GM12878 (cell line): ENCODE measurements around the gene BCO1. TPM values are rescaled to one million over a fixed set of nuclear protein-coding genes. Genes with fewer than 3 reads are reported as not detected.

Experiments
- ATAC-seq: fragments of 200-7000 bp; cut with Tn5 transposase; 3 replicates; pipeline ENCODE4 v1.9.1; 2020; ENCODE audit warnings: mild to moderate bottlenecking, moderate library complexity
- BruUV-seq: library from RNA; stranded (reverse); fragments of 400-500 nt; replicated peaks from 2 replicates; lab custom pipeline; 2021; lab: Mats Ljungman, UMichigan
- CTCF ChIA-PET: fragments of 300-600 bp; sonication (Branson Sonifier 250); formaldehyde crosslinking; extraction: SDS; loops from one replicate; lab custom pipeline; 2021; ENCODE audit warnings: inconsistent platforms; lab: Yijun Ruan, JAX
- POLR2A ChIA-PET: fragments of 350-600 bp; formaldehyde crosslinking; extraction: SDS; loops from one replicate; lab custom pipeline; 2021; ENCODE audit warnings: inconsistent platforms; lab: Charles Lee
- RAD21 ChIA-PET: fragments of 300-600 bp; sonication (Branson Sonifier 250); formaldehyde crosslinking; loops from one replicate; lab custom pipeline; 2023; ENCODE audit warnings: antibody characterized with exemption; ENCODE audit not compliant: unreplicated experiment; lab: Charles Lee
- SMC1A ChIA-PET: fragments of 300-600 bp; sonication (Branson Sonifier 250); formaldehyde crosslinking; loops from one replicate; lab custom pipeline; 2023; ENCODE audit not compliant: unreplicated experiment, uncharacterized antibody; lab: Charles Lee
- DNase-seq: peaks from one replicate; pipeline ENCODE4 v3.0.0-alpha.2; 2011; ENCODE audit warnings: low read depth, low spot score
- FAIRE-seq: peaks from 3 replicates; lab custom pipeline; 2011; peaks lifted over from hg19 to GRCh38; lab: Jason Lieb, UNC
- H2AFZ ChIP-seq: 2 replicates; pipeline ENCODE4 v1.6.0; 2011; ENCODE audit warnings: low read depth, low read length, control low read depth; ENCODE audit not compliant: control insufficient read depth
- H3K27ac ChIP-seq: 2 replicates; pipeline ENCODE4 v1.5.1; 2011; ENCODE audit warnings: control low read depth; ENCODE audit not compliant: control insufficient read depth, insufficient read depth
- H3K27me3 ChIP-seq, 2 experiments: replicated peaks in 1 of 2; 2 replicates each; pipeline versions ENCODE4 v1.6.0 to v1.6.1; 2011; ENCODE audit warnings: low read length in 1 of 2; ENCODE audit not compliant: control insufficient read depth in 2 of 2, insufficient read depth in 2 of 2
- H3K36me3 ChIP-seq, 2 experiments: 2 replicates each; pipeline ENCODE4 v1.5.1; 2011; ENCODE audit warnings: low read length in 1 of 2; ENCODE audit not compliant: control insufficient read depth in 2 of 2, insufficient read depth in 2 of 2
- H3K4me1 ChIP-seq: 2 replicates; pipeline ENCODE4 v1.6.1; 2011; ENCODE audit warnings: mild to moderate bottlenecking, low read length, moderate library complexity, mixed read lengths; ENCODE audit not compliant: control insufficient read depth, insufficient read depth
- H3K4me2 ChIP-seq: 2 replicates; pipeline ENCODE4 v1.6.0; 2011; ENCODE audit warnings: control low read depth; ENCODE audit not compliant: control insufficient read depth, insufficient read depth
- H3K4me3 ChIP-seq: fragments of 200-600 bp; sonication (generic); 2 replicates; pipeline ENCODE4 v1.5.1; 2016
- H3K79me2 ChIP-seq: 2 replicates; pipeline ENCODE4 v1.6.0; 2011; ENCODE audit warnings: low read length; ENCODE audit not compliant: control insufficient read depth, insufficient read depth
- H3K9ac ChIP-seq: 2 replicates; pipeline ENCODE4 v1.8.0; 2011; ENCODE audit warnings: low read length, control low read depth, mixed read lengths; ENCODE audit not compliant: control insufficient read depth, insufficient read depth
- H3K9me3 ChIP-seq: replicated peaks from 3 replicates; pipeline ENCODE4 v1.5.1; 2011; ENCODE audit warnings: mild to moderate bottlenecking, low read length; ENCODE audit not compliant: control insufficient read depth, insufficient read depth
- H4K20me1 ChIP-seq: 2 replicates; pipeline ENCODE4 v1.6.0; 2011; ENCODE audit not compliant: control insufficient read depth, insufficient read depth
- PAX8 ChIP-seq: fragments of 450-650 bp; IDR thresholded peaks from 2 replicates; pipeline ENCODE4 v1.6.1; 2017; ENCODE audit warnings: mild to moderate bottlenecking, moderate library complexity
- YY1 ChIP-seq: IDR thresholded peaks from 2 replicates; pipeline ENCODE4 v1.6.1; 2011; ENCODE audit warnings: low read depth, mild to moderate bottlenecking, low read length
- WGBS: methylation state at CpG from one replicate; pipeline ENCODE4 v1.1.6; 2016; ENCODE audit warnings: low lambda C conversion rate; ENCODE audit not compliant: insufficient replicate concordance, insufficient coverage; ENCODE audit errors: missing lambda C conversion rate; 5-methylcytosine and 5-hydroxymethylcytosine counted together
- in situ Hi-C: fragments of 300-500 bp; cut with MboI; formaldehyde crosslinking; loops from 9 replicates; pipeline ENCODE4 v1.14.3; 2018; ENCODE audit warnings: mixed read lengths
- intact Hi-C: fragments of 100-400 bp; cut with micrococcal nuclease; formaldehyde crosslinking; loops from one replicate; pipeline ENCODE4 v1.14.2; 2022; ENCODE audit not compliant: unreplicated experiment
- polyA plus RNA-seq, 11 experiments: library from polyadenylated mRNA; depleted of rRNA in 4 of 11; unstranded in 6 of 11; stranded (reverse) in 5 of 11; fragments of >200 nt; fragmentation: Nextera tagmentation in 4 of 11; fragmentation: Illumina TruSeq in 1 of 11; extraction: Ambion mirVana in 4 of 11; extraction: Trizol in 1 of 11; gene quantifications; 1 replicate in 1 of 11; 2 replicates in 10 of 11; pipeline versions ENCODE4 v1.2.1 to v1.2.3, GENCODE V29; 2011 to 2016; ENCODE audit warnings: inconsistent platforms in 2 of 11, missing spikeins in 2 of 11, low read depth in 1 of 11
- total RNA-seq, 4 experiments: library from RNA; depleted of rRNA in 3 of 4; stranded (reverse); fragments of >200 nt in 3 of 4; fragmentation: Illumina TruSeq in 1 of 4; extraction: Trizol in 1 of 4; gene quantifications; 2 replicates each; pipeline versions ENCODE4 v1.2.1 to v1.2.3, GENCODE V29; 2013 to 2021
- TF ChIP-seq, protein P1 (sequence below): fragments of 450-650 bp; IDR thresholded peaks from 2 replicates; pipeline ENCODE4 v1.6.1; 2016; ENCODE audit warnings: mild to moderate bottlenecking, moderate library complexity, borderline replicate concordance

BCO1 gene
- total and polyA plus RNA-seq, 10 of the 15 experiments (the other 5 are each of a cell fraction or from before 2014, with no cell fraction given): 0.09 to 0.21 (median 0.14) TPM; not detected in 7

DNA sequence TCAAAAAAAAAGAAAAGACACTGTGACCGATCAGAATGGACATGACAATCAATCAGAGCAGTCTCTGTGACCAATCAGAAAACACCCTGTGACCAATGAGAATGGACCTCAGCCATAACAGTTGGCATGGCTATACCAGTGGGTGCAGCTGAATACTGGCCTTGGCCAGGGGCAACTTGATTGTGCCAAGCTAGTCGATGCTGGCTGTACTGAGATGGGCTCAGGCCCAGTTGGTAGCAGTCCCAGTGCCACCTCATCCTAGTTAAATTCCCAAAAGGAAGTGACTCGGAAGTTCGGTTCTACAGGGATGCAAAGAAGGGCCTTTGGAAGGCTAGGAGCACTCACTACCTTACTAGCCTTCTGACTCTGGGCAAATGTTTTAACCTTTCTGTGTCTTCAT lies 37.2 kb upstream of the BCO1 start:
- Histone ChIP-seq H4K20me1 (no peaks in the 10 kb centered on the region), H3K27ac (no peak overlapping the region), H3K9ac (no peak overlapping the region), H3K36me3 (no peaks in the 10 kb centered on the region), H3K4me3 (no peak overlapping the region), H3K4me1 (no peaks in the 10 kb centered on the region), H3K9me3 (no peaks in the 10 kb centered on the region), H2AFZ (no peak overlapping the region), H3K79me2 (no peaks in the 10 kb centered on the region), H3K4me2 (no peak overlapping the region), H3K27me3 (no peaks in the 10 kb centered on the region)
- DNase-seq (no peak), FAIRE-seq (no peak), ATAC-seq (no peak)
- ChIA-PET POLR2A (interaction anchor here (0.6 kb wide), 1 partner anchor 41 kb away, joined by 10 read pairs; no protein-coding TSS in a partner anchor), CTCF (interaction anchor here (1.1 kb wide), 1 partner anchor 29 kb away, joined by 4 read pairs; no protein-coding TSS in a partner anchor), SMC1A (no interaction called here), RAD21 (no interaction called here)
- BruUV-seq: no TSS peak
- in situ Hi-C loops: loop anchor here (5.0 kb wide), 1 partner anchor 536 kb away; no protein-coding TSS in a partner anchor
- intact Hi-C loops: no loop called here
- 21% methylated on average over 4 of the region's 4 CpGs for WGBS
- TF ChIP-seq YY1 (no peak), PAX8 (no peak)
- TF ChIP-seq, protein P1, sequence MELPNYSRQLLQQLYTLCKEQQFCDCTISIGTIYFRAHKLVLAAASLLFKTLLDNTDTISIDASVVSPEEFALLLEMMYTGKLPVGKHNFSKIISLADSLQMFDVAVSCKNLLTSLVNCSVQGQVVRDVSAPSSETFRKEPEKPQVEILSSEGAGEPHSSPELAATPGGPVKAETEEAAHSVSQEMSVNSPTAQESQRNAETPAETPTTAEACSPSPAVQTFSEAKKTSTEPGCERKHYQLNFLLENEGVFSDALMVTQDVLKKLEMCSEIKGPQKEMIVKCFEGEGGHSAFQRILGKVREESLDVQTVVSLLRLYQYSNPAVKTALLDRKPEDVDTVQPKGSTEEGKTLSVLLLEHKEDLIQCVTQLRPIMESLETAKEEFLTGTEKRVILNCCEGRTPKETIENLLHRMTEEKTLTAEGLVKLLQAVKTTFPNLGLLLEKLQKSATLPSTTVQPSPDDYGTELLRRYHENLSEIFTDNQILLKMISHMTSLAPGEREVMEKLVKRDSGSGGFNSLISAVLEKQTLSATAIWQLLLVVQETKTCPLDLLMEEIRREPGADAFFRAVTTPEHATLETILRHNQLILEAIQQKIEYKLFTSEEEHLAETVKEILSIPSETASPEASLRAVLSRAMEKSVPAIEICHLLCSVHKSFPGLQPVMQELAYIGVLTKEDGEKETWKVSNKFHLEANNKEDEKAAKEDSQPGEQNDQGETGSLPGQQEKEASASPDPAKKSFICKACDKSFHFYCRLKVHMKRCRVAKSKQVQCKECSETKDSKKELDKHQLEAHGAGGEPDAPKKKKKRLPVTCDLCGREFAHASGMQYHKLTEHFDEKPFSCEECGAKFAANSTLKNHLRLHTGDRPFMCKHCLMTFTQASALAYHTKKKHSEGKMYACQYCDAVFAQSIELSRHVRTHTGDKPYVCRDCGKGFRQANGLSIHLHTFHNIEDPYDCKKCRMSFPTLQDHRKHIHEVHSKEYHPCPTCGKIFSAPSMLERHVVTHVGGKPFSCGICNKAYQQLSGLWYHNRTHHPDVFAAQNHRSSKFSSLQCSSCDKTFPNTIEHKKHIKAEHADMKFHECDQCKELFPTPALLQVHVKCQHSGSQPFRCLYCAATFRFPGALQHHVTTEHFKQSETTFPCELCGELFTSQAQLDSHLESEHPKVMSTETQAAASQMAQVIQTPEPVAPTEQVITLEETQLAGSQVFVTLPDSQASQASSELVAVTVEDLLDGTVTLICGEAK: no peak
